H1 (cell line): Measurements from ENCODE around the gene MORC3. TPM values are rescaled to one million over a fixed set of nuclear protein-coding genes. Genes with fewer than 3 reads are reported as not detected.

Experiments used
- CTCF ChIA-PET: fragments of 300-600 bp; sonication (Branson Sonifier 250); formaldehyde crosslinking; loops from one replicate; lab custom pipeline; 2021; ENCODE audit not compliant: partially characterized antibody; lab: Charles Lee
- POLR2A ChIA-PET: fragments of 300-600 bp; sonication (Branson Sonifier 250); formaldehyde crosslinking; loops from one replicate; lab custom pipeline; 2021; ENCODE audit warnings: inconsistent platforms; ENCODE audit not compliant: partially characterized antibody; lab: Charles Lee
- DNase-seq, 2 experiments: peaks; one replicate each; pipeline versions ENCODE4 v3.0.0 to v3.0.0-alpha.2; 2010 to 2022; ENCODE audit warnings: low spot score in 2 of 2, low read depth in 1 of 2, mixed read lengths in 1 of 2
- FAIRE-seq: peaks from 2 replicates; lab custom pipeline; 2011; peaks lifted over from hg19 to GRCh38; lab: Jason Lieb, UNC
- H2AFZ ChIP-seq: 2 replicates; pipeline ENCODE4 v1.8.1; 2012; ENCODE audit warnings: low read length, inconsistent platforms
- H2AK5ac ChIP-seq: 2 replicates; pipeline ENCODE4 v1.6.1; 2013; ENCODE audit warnings: low read depth, low read length
- H2BK120ac ChIP-seq: replicated peaks from 2 replicates; pipeline ENCODE3; 2013; ENCODE audit warnings: low read depth, low read length, inconsistent platforms
- H2BK12ac ChIP-seq: 2 replicates; pipeline ENCODE4 v1.6.1; 2013; ENCODE audit warnings: low read depth, low read length
- H2BK15ac ChIP-seq: 2 replicates; pipeline ENCODE4 v1.6.1; 2013; ENCODE audit warnings: low read length
- H2BK20ac ChIP-seq: 2 replicates; pipeline ENCODE4 v1.6.1; 2013; ENCODE audit warnings: low read length
- H2BK5ac ChIP-seq: 2 replicates; pipeline ENCODE4 v1.6.1; 2013; ENCODE audit warnings: low read depth, low read length
- H3K14ac ChIP-seq: 2 replicates; pipeline ENCODE4 v1.6.1; 2013; ENCODE audit warnings: inconsistent platforms; ENCODE audit not compliant: insufficient read length
- H3K18ac ChIP-seq: 2 replicates; pipeline ENCODE4 v1.6.1; 2013; ENCODE audit warnings: low read length; ENCODE audit errors: extremely low read depth
- H3K23ac ChIP-seq: 2 replicates; pipeline ENCODE4 v1.6.1; 2013; ENCODE audit warnings: inconsistent platforms; ENCODE audit not compliant: insufficient read length
- H3K23me2 ChIP-seq: 2 replicates; pipeline ENCODE4 v1.6.1; 2013; ENCODE audit warnings: low read depth, low read length
- H3K27ac ChIP-seq: 2 replicates; pipeline ENCODE4 v1.6.1; 2011; ENCODE audit warnings: low read depth, low read length, inconsistent platforms
- H3K27me3 ChIP-seq, 4 experiments: replicated peaks in 1 of 4; 1 replicate in 1 of 4; 2 replicates in 3 of 4; pipeline versions ENCODE4 v1.6.1 to v1.8.1; 2011 to 2013; ENCODE audit warnings: low read length in 3 of 4, mild to moderate bottlenecking in 3 of 4, inconsistent platforms in 2 of 4, mixed read lengths in 2 of 4, moderate library complexity in 1 of 4; ENCODE audit not compliant: control insufficient read depth in 3 of 4, insufficient read depth in 3 of 4; ENCODE audit errors: extremely low read depth in 1 of 4
- H3K36me3 ChIP-seq, 4 experiments: 2 replicates each; pipeline versions ENCODE4 v1.6.1 to v1.8.1; 2011 to 2013; ENCODE audit warnings: mild to moderate bottlenecking in 4 of 4, low read length in 3 of 4, moderate library complexity in 2 of 4, control low read depth in 1 of 4, inconsistent platforms in 1 of 4; ENCODE audit not compliant: insufficient read depth in 4 of 4, control insufficient read depth in 2 of 4
- H3K4ac ChIP-seq: replicated peaks from 2 replicates; pipeline ENCODE3; 2013; ENCODE audit warnings: low read length, low read depth, mixed read lengths, inconsistent platforms; ENCODE audit not compliant: insufficient read length
- H3K4me1 ChIP-seq, 4 experiments: replicated peaks in 1 of 4; 1 replicate in 1 of 4; 2 replicates in 3 of 4; pipeline versions ENCODE4 v1.6.1 to v1.8.1; 2011 to 2013; ENCODE audit warnings: low read length in 3 of 4, inconsistent platforms in 2 of 4, mixed read lengths in 1 of 4; ENCODE audit not compliant: insufficient read depth in 4 of 4, control insufficient read depth in 3 of 4
- H3K4me2 ChIP-seq, 2 experiments: 2 replicates each; pipeline versions ENCODE4 v1.6.1 to v1.8.1; 2011 to 2013; ENCODE audit warnings: low read depth in 2 of 2, low read length in 2 of 2, control low read depth in 1 of 2, inconsistent platforms in 1 of 2, mild to moderate bottlenecking in 1 of 2; ENCODE audit not compliant: insufficient read depth in 1 of 2
- H3K4me3 ChIP-seq, 4 experiments: fragments of 200-600, 300-600 bp in 1 of 4; sonication (generic), shearing (Covaris generic), sonication (Bioruptor Twin) in 1 of 4; 2 replicates each; pipeline versions ENCODE4 v1.5.1 to v1.8.1; 2011 to 2016; ENCODE audit warnings: low read length in 4 of 4, low read depth in 3 of 4, control low read depth in 2 of 4, inconsistent platforms in 2 of 4, mild to moderate bottlenecking in 2 of 4, mixed read lengths in 1 of 4, moderate library complexity in 1 of 4; ENCODE audit not compliant: insufficient read depth in 2 of 4; ENCODE audit errors: extremely low read depth in 1 of 4
- H3K56ac ChIP-seq: replicated peaks from 2 replicates; pipeline ENCODE3; 2013; ENCODE audit warnings: low read depth, mild to moderate bottlenecking, mixed read lengths, low read length, inconsistent platforms; ENCODE audit not compliant: insufficient read length
- H3K79me1 ChIP-seq: 2 replicates; pipeline ENCODE4 v1.6.1; 2013; ENCODE audit warnings: low read depth, low read length, control low read depth
- H3K79me2 ChIP-seq, 2 experiments: 2 replicates each; pipeline versions ENCODE4 v1.6.1 to v1.8.1; 2012 to 2013; ENCODE audit warnings: low read length in 2 of 2, mild to moderate bottlenecking in 2 of 2, inconsistent platforms in 1 of 2; ENCODE audit not compliant: insufficient read depth in 2 of 2, control insufficient read depth in 1 of 2
- H3K9ac ChIP-seq, 4 experiments: replicated peaks in 1 of 4; 1 replicate in 1 of 4; 2 replicates in 3 of 4; pipeline versions ENCODE4 v1.6.1 to v1.8.1; 2011 to 2013; ENCODE audit warnings: low read depth in 3 of 4, low read length in 3 of 4, control low read depth in 2 of 4, mild to moderate bottlenecking in 2 of 4, moderate library complexity in 2 of 4, inconsistent platforms in 1 of 4; ENCODE audit errors: extremely low read depth in 1 of 4
- H3K9me3 ChIP-seq, 2 experiments: 2 replicates each; pipeline versions ENCODE4 v1.6.1 to v1.8.1; 2012 to 2013; ENCODE audit warnings: mild to moderate bottlenecking in 2 of 2, moderate library complexity in 2 of 2, control low read depth in 1 of 2, inconsistent platforms in 1 of 2, low read depth in 1 of 2, low read length in 1 of 2, mixed read lengths in 1 of 2; ENCODE audit not compliant: insufficient read depth in 2 of 2
- H4K20me1 ChIP-seq, 2 experiments: replicated peaks in 1 of 2; 2 replicates each; pipeline versions ENCODE3 to v1.8.1; 2011 to 2013; ENCODE audit warnings: inconsistent platforms in 2 of 2, low read length in 2 of 2, mild to moderate bottlenecking in 1 of 2; ENCODE audit not compliant: insufficient read depth in 2 of 2, control insufficient read depth in 1 of 2
- H4K5ac ChIP-seq: 2 replicates; pipeline ENCODE4 v1.6.1; 2013; ENCODE audit warnings: low read length, low read depth, mixed read lengths, inconsistent platforms; ENCODE audit not compliant: insufficient read length
- H4K8ac ChIP-seq: 2 replicates; pipeline ENCODE4 v1.8.0; 2013; ENCODE audit warnings: mild to moderate bottlenecking, moderate library complexity, low read length, inconsistent platforms; ENCODE audit not compliant: insufficient read depth; ENCODE audit errors: extremely low read depth
- H4K91ac ChIP-seq: replicated peaks from 2 replicates; pipeline ENCODE3; 2013; ENCODE audit warnings: low read length, mixed read lengths, inconsistent platforms; ENCODE audit not compliant: insufficient read length
- CBX5 ChIP-seq: fragments of 300-800, 300-1000 bp; sonication (generic); IDR thresholded peaks from 2 replicates; pipeline ENCODE4 v1.7.1; 2016; ENCODE audit warnings: antibody characterized with exemption, low read length, low read depth
- CHD2 ChIP-seq: IDR thresholded peaks from 2 replicates; pipeline ENCODE4 v1.6.1; 2012; ENCODE audit warnings: low read length, improper control_type of control experiment
- GABPA ChIP-seq: IDR thresholded peaks from 2 replicates; pipeline ENCODE4 v1.6.1; 2011; ENCODE audit warnings: mild to moderate bottlenecking, low read length, moderate library complexity, borderline replicate concordance; ENCODE audit not compliant: insufficient read depth
- POU5F1 ChIP-seq: IDR thresholded peaks from 2 replicates; pipeline ENCODE4 v1.6.1; 2011; ENCODE audit warnings: low read depth, mild to moderate bottlenecking, low read length, moderate library complexity
- RNF2 ChIP-seq: fragments of 200-900, 300-1000 bp; sonication (generic); IDR thresholded peaks from 2 replicates; pipeline ENCODE4 v1.7.1; 2016; ENCODE audit warnings: borderline replicate concordance, low read depth, mild to moderate bottlenecking, antibody characterized with exemption, low read length; ENCODE audit not compliant: poor library complexity, severe bottlenecking; ENCODE audit errors: missing control alignments
- SIN3A ChIP-seq, 2 experiments: IDR thresholded peaks in 1 of 2; conservative IDR thresholded peaks in 1 of 2; 2 replicates each; pipeline ENCODE4 v1.6.1; 2011 to 2012; ENCODE audit warnings: low read length in 2 of 2, improper control_type of control experiment in 1 of 2, low read depth in 1 of 2, mild to moderate bottlenecking in 1 of 2
- WGBS, 2 experiments: shearing (Covaris generic) in 1 of 2; methylation state at CpG; one replicate each; pipeline versions ENCODE4 v1.1.6 to v1.1.7; 2013 to 2015; ENCODE audit warnings: low lambda C conversion rate in 2 of 2, mixed read lengths in 2 of 2, inconsistent platforms in 1 of 2, low coverage in 1 of 2, missing lambda C conversion rate in 1 of 2; ENCODE audit not compliant: insufficient replicate concordance in 2 of 2, insufficient coverage in 1 of 2, insufficient read length in 1 of 2; ENCODE audit errors: extremely low coverage in 1 of 2, missing lambda C conversion rate in 1 of 2; 5-methylcytosine and 5-hydroxymethylcytosine counted together
- polyA plus RNA-seq, 7 experiments: library from polyadenylated mRNA; depleted of rRNA in 3 of 7; stranded (reverse) in 5 of 7; unstranded in 2 of 7; fragments of >200 nt in 5 of 7; fragments of 200-250 nt in 2 of 7; gene quantifications; 1 replicate in 5 of 7; 2 replicates in 1 of 7; 4 replicates in 1 of 7; pipeline versions ENCODE4 v1.2.1 to v1.2.3, GENCODE V29; 2011 to 2013; ENCODE audit warnings: missing spikeins in 2 of 7, mixed read lengths in 2 of 7
- total RNA-seq: library from RNA; stranded (reverse); fragmentation: NEBNext Ultra II Directional; extraction: Animal tissue kit (Norgen Biotek cat#: 25700); gene quantifications from 2 replicates; pipeline ENCODE4 v1.2.1, GENCODE V29; 2021

The MORC3 gene
- total and polyA plus RNA-seq, 2 of the 8 experiments (the other 6 are each of a cell fraction or from before 2014, with no cell fraction given) = 5.0 to 20.4 TPM

GRCh38 chr21:36403713-36404112 lies 83.7 kb downstream of the MORC3 start:
- CTCF ChIA-PET = no interaction called here
- DNase-seq = no peak
- no peak overlapping the region for H3K56ac ChIP-seq

More at GRCh38 chr21:36403713-36404112, 83.7 kb downstream of the MORC3 start:
- Histone ChIP-seq H2BK20ac (no peak overlapping the region), H3K4ac (no peak overlapping the region), H4K20me1 (peaks cover 0 to 2% of the 10 kb centered on the region in 2 experiments), H3K27ac (no peak overlapping the region), H2AFZ (no peak overlapping the region), H3K27me3 (no peaks in the 10 kb centered on the region), H4K91ac (no peak overlapping the region), H3K9ac (no peak overlapping the region), H2AK5ac (no peak overlapping the region)
- TF ChIP-seq CHD2 (no peak), GABPA (no peak), POU5F1 (no peak), RNF2 (no peak), SIN3A (conservative IDR thresholded peaks at IDR 0.05 in 1 of 2, IDR thresholded peaks at IDR 0.05 in 1 of 2; ENCODE audit: low read depth in 1 of 2, low read length in 2 of 2) (no peak), CBX5 (no peak)
- TF ChIP-seq, all 59 proteins: peak for 0
- Histone ChIP-seq H3K18ac (no peak overlapping the region), H3K36me3 (peaks cover 0 to 34% (median 11%) of the 10 kb centered on the region in 4 experiments; a peak in 5 of 8 replicates), H4K8ac (no peak overlapping the region), H3K79me1 (no peaks in the 10 kb centered on the region), H3K4me3 (no peak overlapping the region), H2BK12ac (no peak overlapping the region), H3K9me3 (no peaks in the 10 kb centered on the region), H3K23me2 (no peaks in the 10 kb centered on the region), H3K14ac (no peak overlapping the region), H3K23ac (no peak overlapping the region), H4K5ac (no peak overlapping the region), H2BK5ac (no peak overlapping the region; the same call in 1 of the 2 replicates), H2BK120ac (no peak overlapping the region), H2BK15ac (no peak overlapping the region), H3K79me2 (no peaks in the 10 kb centered on the region), H3K4me1 (no peaks in the 10 kb centered on the region), H3K4me2 (no peak overlapping the region)
- 90% methylated on average over 5 of the region's 5 CpGs; no CpG with 5 or more reads in 1 of the 2 experiments for WGBS, 2 experiments
- no peak for FAIRE-seq
- POLR2A ChIA-PET = interaction anchor here (0.7 kb wide), 1 partner anchor 8 kb away, joined by 3 read pairs; no protein-coding TSS in a partner anchor
